ENCODE data around the gene RBM14.

RBM14 gene

GRCh38 chr11:66616379-66617154 is at the start of gene RBM14:
RBM14 (plus strand) TSS chr11:66616630; CDS start chr11:66616721, 91 bp downstream.
- H3K4me3 ChIP-seq (ENCODE audit: low read depth, low read length) = peak within 1 kb of the TSS; percentile 99
- TF ChIP-seq CTCF (IDR thresholded peaks at IDR 0.05; ENCODE audit: borderline replicate concordance, insufficient read depth, low read depth, low read length) = no peak

- no peak overlapping the region for H3K4me3 ChIP-seq (ENCODE audit: low read depth, low read length)
- no peak for TF ChIP-seq CTCF (IDR thresholded peaks at IDR 0.05; ENCODE audit: borderline replicate concordance, insufficient read depth, low read depth, low read length)
These were observed 48.7 kb upstream of the RBM14 start for GRCh38 chr11:66567787-66568123.

- no peak for TF ChIP-seq CTCF (IDR thresholded peaks at IDR 0.05; ENCODE audit: borderline replicate concordance, insufficient read depth, low read depth, low read length)
These were observed 48.1 kb upstream of the RBM14 start, which contains the start of gene CTSF for GRCh38 chr11:66568124-66568916. CTSF (minus strand) TSS chr11:66568606; CDS start chr11:66568486, 120 bp downstream.

GRCh38 chr11:66569076-66569475 is 47.4 kb upstream of the RBM14 start:
- TF ChIP-seq CTCF (IDR thresholded peaks at IDR 0.05; ENCODE audit: borderline replicate concordance, insufficient read depth, low read depth, low read length) = no peak
- no peak overlapping the region for H3K4me3 ChIP-seq (ENCODE audit: low read depth, low read length)

More at GRCh38 chr11:66568124-66568916, 48.1 kb upstream of the RBM14 start, which contains the start of gene CTSF:
- H3K4me3 ChIP-seq (ENCODE audit: low read depth, low read length) = peak within 1 kb of the TSS; percentile 47

GRCh38 chr11:66570079-66570849 is 46.2 kb upstream of the RBM14 start:
- H3K4me3 ChIP-seq (ENCODE audit: low read depth, low read length) = no peak overlapping the region
- no peak for TF ChIP-seq CTCF (IDR thresholded peaks at IDR 0.05; ENCODE audit: borderline replicate concordance, insufficient read depth, low read depth, low read length)

- no peak for TF ChIP-seq CTCF (IDR thresholded peaks at IDR 0.05; ENCODE audit: borderline replicate concordance, insufficient read depth, low read depth, low read length)
- H3K4me3 ChIP-seq (ENCODE audit: low read depth, low read length) = no peak overlapping the region
These were observed 45.6 kb upstream of the RBM14 start for GRCh38 chr11:66570850-66571180.
